NOMO-1 treated with DMSO at 0.1 percent for 48 hours (cell line): ENCODE results near the gene DENND11.
A peak's percentile ranks its signal among the peaks of the same experiment; 100 is the strongest.

ENCODE experiments used
- DNase-seq: peaks from one replicate; lab custom pipeline; 2025; ENCODE audit not compliant: unreplicated experiment; lab: John Stamatoyannopoulos, UW

The DENND11 gene

DNA sequence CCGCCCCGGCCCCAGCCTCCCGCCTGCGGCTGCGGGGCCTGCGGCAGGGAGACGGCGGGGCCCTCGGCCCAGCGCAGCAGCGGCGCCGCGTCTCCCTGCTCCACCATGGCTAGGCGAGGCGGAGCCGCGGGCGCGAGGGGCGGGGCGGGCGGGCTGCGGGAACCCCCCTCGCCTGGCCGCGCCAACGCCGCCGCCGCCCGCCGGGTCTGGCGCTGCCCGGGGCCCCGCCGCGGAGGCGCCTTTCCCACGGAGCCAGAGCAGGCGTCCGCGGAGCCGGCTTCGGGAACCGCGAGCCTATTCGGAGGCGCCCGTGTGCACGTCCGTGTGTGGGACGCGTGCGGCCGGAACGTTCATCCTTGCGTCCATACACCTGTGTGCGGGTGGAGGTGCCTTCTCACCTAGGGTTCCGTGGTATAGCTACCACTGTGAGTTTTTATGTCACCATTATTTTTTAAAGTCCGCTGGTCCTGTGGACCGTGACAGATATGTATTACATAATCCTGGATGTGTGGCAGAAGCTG is at the start of gene DENND11:
Gene DENND11 (minus strand): TSS at position 120 of the 521 bp plus-strand sequence. CDS start 13 bp downstream, at position 107.
- no peak for DNase-seq

- DNase-seq, result no peak
Measured at GRCh38 chr7:141748396-141748795, 46.4 kb upstream of the DENND11 start.

DNA sequence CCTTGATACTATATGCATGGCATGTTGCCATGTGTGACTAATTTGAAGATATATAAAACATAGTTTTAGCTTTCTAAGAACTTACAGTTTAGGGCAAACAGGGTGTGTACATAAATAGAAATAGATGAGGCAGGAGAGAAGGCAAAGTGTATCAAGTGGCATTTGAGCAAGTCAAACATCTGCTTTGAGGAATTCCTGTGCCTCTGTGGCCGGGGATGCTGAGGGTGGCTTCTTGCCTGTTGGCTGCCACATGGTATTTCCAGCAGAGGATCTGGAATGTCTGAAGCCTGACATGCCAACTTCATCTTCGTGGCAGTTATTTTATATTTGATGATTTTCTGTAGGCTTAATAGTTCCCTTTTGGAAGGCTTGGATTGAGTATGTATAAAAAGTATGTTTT is 42.2 kb upstream of the DENND11 start:
- no peak for DNase-seq

GRCh38 chr7:141742229-141742628 is 40.3 kb upstream of the DENND11 start:
- no peak for DNase-seq

DNA sequence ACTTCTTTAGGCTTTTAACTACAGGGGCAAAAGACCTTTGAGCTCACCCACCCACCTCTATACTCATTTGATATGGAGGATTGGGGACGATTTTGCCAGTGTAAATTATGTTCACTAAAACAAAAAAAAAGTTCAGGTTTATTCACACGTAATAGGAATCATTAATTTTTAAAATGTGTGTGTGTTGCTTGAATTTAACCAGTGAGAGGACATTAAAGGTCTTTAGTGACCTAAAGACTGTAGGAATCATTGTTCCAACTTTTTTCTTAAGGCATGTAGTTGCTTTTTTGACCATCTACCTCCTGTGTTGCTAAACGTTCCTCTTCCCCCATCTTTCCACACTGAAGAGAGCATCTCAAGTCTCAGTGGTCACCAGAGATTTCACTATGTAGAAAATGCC is 37.3 kb upstream of the DENND11 start:
- no peak for DNase-seq

DNA sequence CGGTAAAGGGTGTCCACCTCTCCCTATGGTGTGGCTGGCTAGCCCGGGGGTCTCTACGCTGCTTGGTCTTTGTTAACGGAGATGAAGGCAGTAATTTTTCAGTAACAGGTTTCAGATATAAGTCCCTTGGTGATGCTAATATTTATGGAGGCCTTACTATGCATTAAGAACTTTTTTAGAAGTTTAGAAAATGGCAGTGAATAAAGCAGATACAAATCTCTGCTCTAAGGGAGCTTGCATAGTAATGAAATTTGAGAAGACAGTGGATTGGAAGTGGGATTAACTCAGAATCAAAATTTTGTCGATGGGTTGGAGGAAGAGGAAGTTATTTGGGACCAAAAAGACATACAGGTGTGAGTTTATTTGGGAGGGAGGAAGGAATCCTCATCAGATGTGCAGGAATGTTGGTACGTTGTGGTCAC is 36.6 kb upstream of the DENND11 start:
- no peak for DNase-seq

DNA sequence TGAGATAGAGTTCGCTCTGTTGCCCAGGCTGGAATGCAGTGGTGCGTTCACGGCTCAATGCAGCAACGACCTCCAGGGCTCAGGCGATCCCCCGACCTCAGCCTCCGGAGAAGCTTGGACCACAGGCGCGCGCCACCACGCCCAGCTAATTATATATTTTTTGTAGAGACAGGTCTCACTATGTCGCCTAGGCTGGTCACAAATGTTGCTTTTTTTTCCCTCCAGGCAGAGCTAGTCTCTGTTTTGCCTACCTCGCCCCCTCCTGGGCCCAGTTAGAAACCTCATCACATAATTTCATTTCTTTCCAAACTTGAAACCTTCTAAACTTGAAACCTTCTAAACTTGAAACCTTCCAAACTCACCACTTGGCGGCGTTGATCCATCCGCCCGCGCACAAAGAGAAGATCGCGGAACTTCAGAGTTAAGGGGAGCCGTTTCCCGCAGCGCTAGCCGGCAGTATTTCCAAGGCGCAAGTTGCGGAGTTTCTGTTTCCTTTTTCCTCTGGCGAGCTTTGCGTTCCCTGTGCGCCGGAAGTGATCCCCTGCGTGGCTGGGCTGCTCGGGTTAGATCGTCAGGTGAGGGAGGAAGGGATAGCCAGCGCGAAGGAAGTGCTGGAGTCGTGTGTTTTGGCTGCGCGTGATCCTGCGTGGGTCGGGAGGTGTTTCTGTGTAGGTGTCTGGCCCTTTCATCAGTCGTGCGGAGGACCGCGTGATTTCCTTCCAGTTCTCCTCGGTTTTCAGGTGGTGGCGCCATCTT is 36.0 kb upstream of the DENND11 start, which contains the start of gene SSBP1:
Gene SSBP1 (plus strand): TSS at position 523 of the 756 bp plus-strand sequence. CDS start 809 bp downstream, outside the sequence.
- DNase-seq, result peak; percentile 88

DNA sequence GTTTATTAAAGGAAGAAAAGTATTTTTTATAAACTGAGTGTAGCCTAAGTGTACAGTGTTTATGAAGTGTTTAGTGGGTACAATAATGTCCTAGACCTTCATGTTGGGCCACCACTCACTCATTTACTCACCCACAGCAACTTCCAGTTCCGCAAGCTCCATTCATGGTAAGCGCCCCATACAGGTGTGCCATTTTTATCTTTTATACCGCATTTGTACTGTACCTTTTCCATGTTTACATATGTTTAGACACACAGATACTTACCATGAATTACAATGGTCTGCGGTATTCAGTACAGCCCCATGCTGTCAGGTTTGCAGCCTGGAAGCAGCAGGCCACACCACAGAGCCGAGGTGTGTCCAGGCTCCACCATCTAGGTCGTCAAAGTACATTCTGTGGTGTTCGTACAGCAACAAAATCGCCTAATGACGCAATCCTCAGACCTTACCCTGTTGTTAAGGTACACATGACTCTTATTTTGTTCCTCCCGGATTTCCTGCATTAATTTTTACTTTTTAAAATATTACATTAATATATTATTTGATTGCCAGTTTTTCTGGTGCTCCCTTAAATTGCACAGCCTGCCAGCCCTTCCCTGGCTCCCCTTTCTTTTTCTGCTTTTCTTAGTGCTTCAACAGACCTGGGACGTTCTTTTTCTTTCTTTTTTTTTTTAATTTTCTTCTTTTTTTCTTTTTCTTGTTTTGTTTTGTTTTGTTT is 35.3 kb upstream of the DENND11 start:
- DNase-seq, result peak; percentile 13

DNA sequence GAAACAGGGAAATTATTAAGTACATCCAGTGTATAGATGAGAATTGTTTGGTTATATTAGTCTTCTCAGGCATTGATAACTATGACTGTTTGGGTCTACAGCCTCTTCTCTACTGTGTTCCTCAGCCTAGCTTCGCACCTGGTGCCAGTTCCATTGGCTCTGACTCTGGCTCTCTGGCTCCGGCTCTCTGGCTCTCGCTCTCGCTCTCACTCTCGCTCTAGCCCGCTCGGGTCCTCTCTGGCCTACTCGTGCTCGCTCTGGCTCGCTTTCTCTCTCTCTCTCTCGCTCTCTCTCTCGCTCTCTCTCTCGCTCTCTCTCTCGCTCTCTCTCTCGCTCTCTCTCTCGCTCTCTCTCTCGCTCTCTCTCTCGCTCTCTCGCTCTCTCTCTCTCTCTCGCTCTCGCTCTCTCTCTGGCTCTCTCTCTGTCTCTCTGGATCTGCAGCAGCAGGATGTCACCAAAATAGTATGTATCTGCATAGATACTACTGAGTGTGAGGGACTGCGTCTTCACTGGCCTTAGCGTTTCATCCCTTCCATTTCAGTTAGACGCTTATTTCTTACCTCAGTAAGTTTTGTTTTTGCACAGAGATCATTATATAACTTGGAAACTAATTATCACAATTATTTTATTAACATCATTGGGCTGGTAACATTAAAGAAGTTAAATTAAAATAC is 29.6 kb upstream of the DENND11 start:
- no peak for DNase-seq

- no peak for DNase-seq
Measured at GRCh38 chr7:141729020-141729419, 27.1 kb upstream of the DENND11 start.

GRCh38 chr7:141722529-141722928 is 20.6 kb upstream of the DENND11 start:
- DNase-seq, result no peak

DNA sequence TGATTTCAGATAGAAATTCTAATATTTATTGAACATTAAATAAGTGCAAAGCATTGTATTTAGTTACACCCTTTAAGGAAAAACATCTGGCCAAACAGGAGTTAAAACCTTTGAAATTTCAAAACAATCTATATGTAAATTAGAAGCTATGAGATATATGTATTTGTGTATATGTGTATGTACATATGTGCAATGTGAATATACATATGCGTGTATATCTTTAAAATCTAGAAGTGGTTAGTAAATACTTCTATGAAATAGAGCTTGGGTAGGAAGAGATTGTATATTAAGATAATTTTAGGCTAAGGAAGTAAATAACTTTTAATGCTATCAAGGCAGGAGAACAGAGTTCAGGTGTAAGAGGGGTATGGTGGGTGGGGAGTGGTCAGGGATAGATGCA is 15.5 kb upstream of the DENND11 start:
- DNase-seq, result no peak

GRCh38 chr7:141715794-141716689 is 14.1 kb upstream of the DENND11 start:
- no peak for DNase-seq

GRCh38 chr7:141715018-141715417 is 13.1 kb upstream of the DENND11 start:
- DNase-seq, result no peak

DNA sequence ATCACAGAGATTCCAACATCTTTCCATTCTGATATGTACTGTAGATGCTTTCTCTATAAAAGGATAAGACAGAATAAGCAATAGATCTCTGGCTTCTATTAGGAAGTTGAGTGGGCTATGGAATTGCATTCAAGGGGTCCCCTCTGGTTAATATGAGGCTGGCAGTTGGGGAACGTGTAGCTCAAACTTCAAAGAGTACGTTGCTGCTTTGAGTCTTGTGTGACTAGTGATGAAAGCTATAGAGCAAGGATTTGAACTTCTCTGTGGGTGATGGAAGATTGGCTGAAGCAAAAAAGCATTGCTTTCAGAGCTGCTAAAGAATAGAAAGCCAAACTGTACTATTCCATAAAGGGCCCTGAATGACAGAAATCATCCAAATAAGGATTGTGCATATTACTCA is 12.6 kb upstream of the DENND11 start:
- DNase-seq, result no peak

GRCh38 chr7:141713890-141714289 is 11.9 kb upstream of the DENND11 start:
- DNase-seq, result no peak

- DNase-seq, result no peak
Measured at GRCh38 chr7:141712603-141713255, 10.8 kb upstream of the DENND11 start.

- no peak for DNase-seq
Measured at GRCh38 chr7:141710301-141710700, 8.3 kb upstream of the DENND11 start.

GRCh38 chr7:141709749-141710148 is 7.8 kb upstream of the DENND11 start:
- DNase-seq, result no peak

GRCh38 chr7:141709318-141709717 is 7.4 kb upstream of the DENND11 start:
- no peak for DNase-seq
